Kidney (tissue), 14 donors: ENCODE data around the gene STYK1. TPM values are rescaled to one million over a fixed set of nuclear protein-coding genes. Genes with fewer than 3 reads are reported as not detected.

Experiments used
- DNase-seq, 5 donors: peaks; one replicate each; pipeline ENCODE4 v3.0.0-alpha.2; 2013 to 2020
- FAIRE-seq: peaks from 2 replicates; lab custom pipeline; 2012; peaks lifted over from hg19 to GRCh38; lab: Jason Lieb, UNC
- H3K27ac ChIP-seq, 2 donors: one replicate each; pipeline ENCODE4 v1.7.0; 2013; ENCODE audit warnings: low read depth in 2 of 2, low read length in 2 of 2, inconsistent platforms in 1 of 2
- H3K27me3 ChIP-seq: one replicate; pipeline ENCODE4 v1.7.1; 2013; ENCODE audit warnings: low read length, inconsistent platforms; ENCODE audit not compliant: control insufficient read depth, insufficient read depth
- H3K36me3 ChIP-seq, 3 donors: one replicate each; pipeline versions ENCODE4 v1.7.0 to v1.7.1; 2013; ENCODE audit warnings: low read length in 3 of 3, control low read depth in 1 of 3, inconsistent platforms in 1 of 3; ENCODE audit not compliant: insufficient read depth in 3 of 3, control insufficient read depth in 2 of 3
- H3K4me1 ChIP-seq, 3 donors: one replicate each; pipeline versions ENCODE4 v1.7.0 to v1.7.1; 2013; ENCODE audit warnings: low read length in 3 of 3, inconsistent platforms in 1 of 3, low read depth in 1 of 3; ENCODE audit not compliant: control insufficient read depth in 2 of 3, insufficient read depth in 2 of 3
- H3K4me3 ChIP-seq, 3 donors: one replicate each; pipeline versions ENCODE4 v1.7.0 to v1.8.1; 2013; ENCODE audit warnings: low read length in 3 of 3, control low read depth in 1 of 3, inconsistent platforms in 1 of 3
- H3K9ac ChIP-seq, 3 donors: one replicate each; pipeline versions ENCODE4 v1.7.0 to v1.7.1; 2013; ENCODE audit warnings: low read length in 3 of 3, control low read depth in 1 of 3, inconsistent platforms in 1 of 3
- H3K9me3 ChIP-seq, 3 donors: one replicate each; pipeline versions ENCODE4 v1.7.0 to v1.7.1; 2013; ENCODE audit warnings: low read length in 3 of 3, control low read depth in 1 of 3, inconsistent platforms in 1 of 3; ENCODE audit not compliant: control insufficient read depth in 2 of 3, insufficient read depth in 1 of 3
- CTCF ChIP-seq: IDR thresholded peaks from 3 replicates; pipeline ENCODE4 v1.5.1; 2012; ENCODE audit warnings: mild to moderate bottlenecking, moderate library complexity, borderline replicate concordance; ENCODE audit not compliant: insufficient read depth; ENCODE audit errors: extremely low read depth
- intact Hi-C: fragments of 100-400 bp; cut with DNase I; formaldehyde crosslinking; loops from one replicate; pipeline ENCODE4 v1.11.1; 2022
- polyA plus RNA-seq: library from polyadenylated mRNA; stranded (reverse); fragments of 350-450 nt; fragmentation: Illumina TruSeq; extraction: RNeasy Lipid Tissue Mini Kit (QIAGEN cat#74804); gene quantifications from one replicate; pipeline ENCODE4 v1.2.3, GENCODE V29; 2014; ENCODE audit warnings: low read depth, low replicate concordance; ENCODE audit not compliant: insufficient read depth
- total RNA-seq: library from RNA; stranded (reverse); fragmentation: NEBNext Ultra II Directional; extraction: Animal tissue kit (Norgen Biotek cat#: 25700); gene quantifications from one replicate; pipeline ENCODE4 v1.2.1, GENCODE V29; 2021
- donor health status: control.
- donor health status: control.
- donor health status: control.
- donor health status: control.
- donor health status: control.
- donor health status: DM: yes; HTN: yes; CAD: no.
- donor health status: Normal renal cell carcinoma (clear cell type).

Gene STYK1
- total and polyA plus RNA-seq, 2 donors from 2014 or later: 0.58 to 1.6 TPM

GRCh38 chr12:10636124-10636523 lies 37.7 kb downstream of the STYK1 start:
- no peak for FAIRE-seq
- intact Hi-C loops: no loop called here
- no peaks in the 10 kb centered on the region for H3K36me3 ChIP-seq

GRCh38 chr12:10635306-10635705 lies 38.5 kb downstream of the STYK1 start:
- no peak for TF ChIP-seq CTCF
- Histone ChIP-seq H3K36me3 (no peaks in the 10 kb centered on the region), H3K4me3 (no peak overlapping the region), H3K27me3 (no peaks in the 10 kb centered on the region), H3K4me1 (no peaks in the 10 kb centered on the region), H3K9me3 (no peaks in the 10 kb centered on the region), H3K9ac (no peak overlapping the region), H3K27ac (no peak overlapping the region)
- intact Hi-C loops: no loop called here
- DNase-seq (no peak), FAIRE-seq (no peak)

More at GRCh38 chr12:10636124-10636523, 37.7 kb downstream of the STYK1 start:
- Histone ChIP-seq H3K27me3 (no peaks in the 10 kb centered on the region), H3K9ac (no peak overlapping the region), H3K4me3 (no peak overlapping the region), H3K4me1 (no peaks in the 10 kb centered on the region), H3K27ac (no peak overlapping the region), H3K9me3 (no peaks in the 10 kb centered on the region)
- DNase-seq: no peak
- no peak for TF ChIP-seq CTCF

- TF ChIP-seq CTCF: no peak
- H3K27me3 ChIP-seq: no peaks in the 10 kb centered on the region
- no peaks in the 10 kb centered on the region for H3K4me1 ChIP-seq
- H3K27ac ChIP-seq: no peak overlapping the region
- FAIRE-seq (no peak), DNase-seq (no peak)
- H3K4me3 ChIP-seq: no peak overlapping the region
- H3K9me3 ChIP-seq: no peaks in the 10 kb centered on the region
- intact Hi-C loops: no loop called here
- H3K36me3 ChIP-seq: no peaks in the 10 kb centered on the region
- no peak overlapping the region for H3K9ac ChIP-seq
Observed at GRCh38 chr12:10634427-10634826, 39.4 kb downstream of the STYK1 start.

- DNase-seq (no peak), FAIRE-seq (no peak)
- no peak overlapping the region for H3K4me3 ChIP-seq
- no peaks in the 10 kb centered on the region for H3K9me3 ChIP-seq
- H3K4me1 ChIP-seq: no peaks in the 10 kb centered on the region
- no peaks in the 10 kb centered on the region for H3K36me3 ChIP-seq
- no peaks in the 10 kb centered on the region for H3K27me3 ChIP-seq
- H3K9ac ChIP-seq: no peak overlapping the region
- no peak for TF ChIP-seq CTCF
- no peak overlapping the region for H3K27ac ChIP-seq
- intact Hi-C loops: no loop called here
Observed at GRCh38 chr12:10633541-10633940, 40.3 kb downstream of the STYK1 start.
